Calu3 (cell line): ENCODE measurements around the gene KLK12. TPM values are rescaled to one million over a fixed set of nuclear protein-coding genes. Genes with fewer than 3 reads are reported as not detected.

Experiments
- BruUV-seq: library from RNA; stranded (reverse); fragments of 400-500 nt; replicated peaks from 2 replicates; lab custom pipeline; 2021; lab: Mats Ljungman, UMichigan
- CTCF ChIA-PET: fragments of 300-600 bp; sonication (Branson Sonifier 250); formaldehyde crosslinking; loops from one replicate; lab custom pipeline; 2022; ENCODE audit warnings: antibody characterized with exemption; lab: Charles Lee
- DNase-seq: peaks from one replicate; pipeline ENCODE4 v3.0.0; 2022
- H3K27ac Mint-ChIP-seq: one replicate; pipeline ENCODE4 v1.8.0; 2022; ENCODE audit warnings: mixed read lengths; ENCODE audit not compliant: unreplicated experiment
- H3K27me3 Mint-ChIP-seq: one replicate; pipeline ENCODE4 v1.8.0; 2022; ENCODE audit warnings: mixed read lengths; ENCODE audit not compliant: unreplicated experiment
- H3K36me3 Mint-ChIP-seq: one replicate; pipeline ENCODE4 v1.8.0; 2022; ENCODE audit warnings: mild to moderate bottlenecking, moderate library complexity, mixed read lengths; ENCODE audit not compliant: insufficient read depth, unreplicated experiment
- H3K4me1 Mint-ChIP-seq: one replicate; pipeline ENCODE4 v1.8.0; 2022; ENCODE audit warnings: mild to moderate bottlenecking, low read depth, mixed read lengths; ENCODE audit not compliant: unreplicated experiment
- H3K4me3 Mint-ChIP-seq: one replicate; pipeline ENCODE4 v1.8.0; 2022; ENCODE audit warnings: mild to moderate bottlenecking, low read depth, moderate library complexity, mixed read lengths; ENCODE audit not compliant: unreplicated experiment
- H3K9me3 Mint-ChIP-seq: one replicate; pipeline ENCODE4 v1.8.0; 2022; ENCODE audit warnings: low read depth, mixed read lengths; ENCODE audit not compliant: unreplicated experiment
- intact Hi-C: fragments of 100-400 bp; cut with micrococcal nuclease; formaldehyde crosslinking; loops from one replicate; pipeline ENCODE4 v1.10.0; 2022; ENCODE audit not compliant: unreplicated experiment
- total RNA-seq: library from RNA; stranded (reverse); gene quantifications from 2 replicates; pipeline ENCODE4 v1.2.3, GENCODE V29; 2022
- TF ChIP-seq, protein P1 (sequence below): fragments of 200-600 bp; IDR thresholded peaks from one replicate; pipeline ENCODE4 v1.8.0; 2022; ENCODE audit warnings: antibody characterized with exemption; ENCODE audit not compliant: unreplicated experiment

The KLK12 gene
- total RNA-seq, 1 experiment from 2014 or later: not detected

DNA sequence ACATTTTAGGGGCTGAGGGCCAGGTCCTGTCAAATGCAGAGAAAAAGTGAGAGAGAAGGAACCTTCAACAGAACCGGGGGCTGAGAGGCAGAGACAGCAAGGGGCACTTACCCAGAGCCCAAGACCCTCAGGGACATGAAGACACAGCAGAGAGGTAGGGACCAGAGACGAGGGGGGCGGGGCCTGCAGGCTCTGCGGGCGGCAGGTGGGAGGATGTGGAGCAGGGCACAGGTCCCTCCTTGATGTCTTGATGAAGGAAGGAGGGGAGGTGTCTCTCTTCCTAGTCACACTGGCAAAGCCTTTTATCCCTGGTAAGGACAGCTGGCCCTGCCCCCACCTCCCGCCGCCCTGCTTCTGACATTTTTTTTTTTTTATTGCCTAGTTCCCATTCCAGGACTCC is 47.8 kb upstream of the KLK12 start, which contains the start of gene KLK14:
Gene KLK14 (minus strand): TSS at position 277 of the 400 bp plus-strand sequence. CDS start 273 bp downstream, at position 4.
- peaks cover 48% of the 10 kb centered on the region for H3K27me3 Mint-ChIP-seq
- no peaks in the 10 kb centered on the region for H3K9me3 Mint-ChIP-seq
- no peak within 1 kb of the TSS for H3K4me3 Mint-ChIP-seq
- no TSS peak for BruUV-seq
- TF ChIP-seq, protein P1, sequence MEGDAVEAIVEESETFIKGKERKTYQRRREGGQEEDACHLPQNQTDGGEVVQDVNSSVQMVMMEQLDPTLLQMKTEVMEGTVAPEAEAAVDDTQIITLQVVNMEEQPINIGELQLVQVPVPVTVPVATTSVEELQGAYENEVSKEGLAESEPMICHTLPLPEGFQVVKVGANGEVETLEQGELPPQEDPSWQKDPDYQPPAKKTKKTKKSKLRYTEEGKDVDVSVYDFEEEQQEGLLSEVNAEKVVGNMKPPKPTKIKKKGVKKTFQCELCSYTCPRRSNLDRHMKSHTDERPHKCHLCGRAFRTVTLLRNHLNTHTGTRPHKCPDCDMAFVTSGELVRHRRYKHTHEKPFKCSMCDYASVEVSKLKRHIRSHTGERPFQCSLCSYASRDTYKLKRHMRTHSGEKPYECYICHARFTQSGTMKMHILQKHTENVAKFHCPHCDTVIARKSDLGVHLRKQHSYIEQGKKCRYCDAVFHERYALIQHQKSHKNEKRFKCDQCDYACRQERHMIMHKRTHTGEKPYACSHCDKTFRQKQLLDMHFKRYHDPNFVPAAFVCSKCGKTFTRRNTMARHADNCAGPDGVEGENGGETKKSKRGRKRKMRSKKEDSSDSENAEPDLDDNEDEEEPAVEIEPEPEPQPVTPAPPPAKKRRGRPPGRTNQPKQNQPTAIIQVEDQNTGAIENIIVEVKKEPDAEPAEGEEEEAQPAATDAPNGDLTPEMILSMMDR: no peak
- H3K36me3 Mint-ChIP-seq: peaks cover 3% of the 10 kb centered on the region
- no peak within 1 kb of the TSS for H3K27ac Mint-ChIP-seq
- DNase-seq: no peak
- H3K4me1 Mint-ChIP-seq: no peaks in the 10 kb centered on the region
- CTCF ChIA-PET: no interaction called here
- intact Hi-C loops: no loop called here

- H3K9me3 Mint-ChIP-seq: no peaks in the 10 kb centered on the region
- CTCF ChIA-PET: no interaction called here
- no peaks in the 10 kb centered on the region for H3K4me1 Mint-ChIP-seq
- no peak overlapping the region for H3K4me3 Mint-ChIP-seq
- H3K36me3 Mint-ChIP-seq: peaks cover 3% of the 10 kb centered on the region
- no peak overlapping the region for H3K27ac Mint-ChIP-seq
- peaks cover 47% of the 10 kb centered on the region for H3K27me3 Mint-ChIP-seq
- TF ChIP-seq, protein P1: no peak
- no TSS peak for BruUV-seq
- intact Hi-C loops: no loop called here
- no peak for DNase-seq
Measured at GRCh38 chr19:51081476-51081875, 46.7 kb upstream of the KLK12 start.

- no peak for DNase-seq
- Mint-ChIP-seq H3K9me3 (no peaks in the 10 kb centered on the region), H3K27ac (no peak overlapping the region), H3K4me3 (no peak overlapping the region), H3K27me3 (peaks cover 61% of the 10 kb centered on the region), H3K4me1 (no peaks in the 10 kb centered on the region), H3K36me3 (peaks cover 3% of the 10 kb centered on the region)
- CTCF ChIA-PET: interaction anchor here (0.6 kb wide), 1 partner anchor 1734 kb away, joined by 5 read pairs; no protein-coding TSS in a partner anchor
- TF ChIP-seq, protein P1: no peak
- intact Hi-C loops: no loop called here
- BruUV-seq: no TSS peak
Measured at GRCh38 chr19:51079481-51080110, 44.8 kb upstream of the KLK12 start.

DNA sequence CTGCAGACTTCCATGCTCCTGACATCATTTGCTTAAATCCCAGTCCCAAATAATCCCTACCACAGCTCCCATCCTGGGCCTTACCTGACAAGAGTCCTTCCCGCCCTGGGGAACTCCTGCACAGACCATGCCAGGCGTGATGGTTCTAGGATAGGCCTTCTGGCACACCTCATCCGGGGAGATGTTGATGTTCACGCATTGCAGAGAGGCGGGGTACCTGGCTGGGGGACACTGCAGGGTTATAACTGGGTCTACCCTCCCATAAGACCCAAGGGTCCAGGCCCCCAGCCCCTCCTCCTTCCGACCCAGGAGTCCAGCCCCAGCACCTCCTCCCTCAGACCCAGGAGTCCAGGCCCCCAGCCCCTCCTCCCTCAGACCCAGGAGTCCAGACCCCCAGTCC is 43.9 kb upstream of the KLK12 start:
- Mint-ChIP-seq H3K36me3 (no peaks in the 10 kb centered on the region), H3K27ac (no peak overlapping the region), H3K4me1 (no peaks in the 10 kb centered on the region), H3K9me3 (peaks cover 3% of the 10 kb centered on the region), H3K4me3 (no peak overlapping the region), H3K27me3 (peaks cover 61% of the 10 kb centered on the region)
- CTCF ChIA-PET: interaction anchor here (0.6 kb wide), 1 partner anchor 1733 kb away, joined by 5 read pairs; no protein-coding TSS in a partner anchor
- TF ChIP-seq, protein P1: no peak
- intact Hi-C loops: no loop called here
- no peak for DNase-seq
- BruUV-seq: no TSS peak
